Measurements from ENCODE around the gene SLC25A38.

SLC25A38 gene

DNA sequence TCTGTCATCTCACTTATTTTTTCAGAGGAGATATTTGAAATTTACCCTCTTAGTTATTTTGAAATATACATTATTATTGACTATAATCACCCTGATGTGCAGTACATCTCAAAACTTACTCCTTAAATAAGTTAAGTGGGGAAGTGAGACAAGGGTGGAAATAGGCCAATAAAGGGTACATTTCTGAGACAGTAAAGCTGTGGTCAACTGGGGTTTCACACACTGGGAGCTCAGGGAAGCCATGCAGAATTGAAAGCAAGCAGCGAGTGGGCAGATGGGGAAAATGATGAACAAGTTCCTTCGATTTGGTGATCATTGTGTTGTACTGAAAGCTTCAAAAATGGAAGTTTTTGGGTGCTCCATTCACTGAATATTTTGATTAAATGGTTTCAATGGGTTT is 62.8 kb downstream of the SLC25A38 start:
- TF ChIP-seq PPARA (CRISPR knock-in tag; IDR thresholded peaks at IDR 0.05; ENCODE audit: borderline replicate concordance) (no peak), RARB (CRISPR knock-in tag; IDR thresholded peaks at IDR 0.05) (no peak), CSDC2 (CRISPR knock-in tag; IDR thresholded peaks at IDR 0.05) (no peak), POU6F1 (CRISPR knock-in tag; IDR thresholded peaks at IDR 0.05; ENCODE audit: borderline replicate concordance, low read depth) (no peak), SNAI2 (CRISPR knock-in tag; IDR thresholded peaks at IDR 0.05) (no peak), ZC3H10 (CRISPR knock-in tag; IDR thresholded peaks at IDR 0.05) (no peak)
- ATAC-seq, result no peak

DNA sequence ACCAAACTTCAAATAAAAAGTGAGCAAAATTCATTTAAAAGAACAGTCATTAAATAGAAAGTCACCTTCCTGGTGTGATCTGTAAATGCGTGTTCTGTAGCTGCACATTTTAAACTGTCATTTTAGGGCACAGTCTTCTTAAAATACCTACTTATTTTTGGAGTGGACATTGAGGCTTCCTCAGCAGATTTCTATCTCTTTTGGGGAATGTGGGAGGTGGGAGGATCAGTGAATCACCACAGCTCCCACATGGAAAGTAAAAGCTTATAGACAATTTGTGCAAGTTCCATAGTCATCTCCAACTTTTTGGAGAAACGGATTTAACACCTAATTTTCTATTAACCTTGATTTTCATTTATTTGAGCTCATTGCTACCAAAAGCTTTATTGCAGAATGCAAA is 63.3 kb downstream of the SLC25A38 start:
- TF ChIP-seq ESRRG (CRISPR knock-in tag; IDR thresholded peaks at IDR 0.05), result no peak
- no peak for TF ChIP-seq PPARA (CRISPR knock-in tag; IDR thresholded peaks at IDR 0.05; ENCODE audit: borderline replicate concordance)
- TF ChIP-seq TSHZ2 (CRISPR knock-in tag; IDR thresholded peaks at IDR 0.05), result no peak
- TF ChIP-seq, protein P1, sequence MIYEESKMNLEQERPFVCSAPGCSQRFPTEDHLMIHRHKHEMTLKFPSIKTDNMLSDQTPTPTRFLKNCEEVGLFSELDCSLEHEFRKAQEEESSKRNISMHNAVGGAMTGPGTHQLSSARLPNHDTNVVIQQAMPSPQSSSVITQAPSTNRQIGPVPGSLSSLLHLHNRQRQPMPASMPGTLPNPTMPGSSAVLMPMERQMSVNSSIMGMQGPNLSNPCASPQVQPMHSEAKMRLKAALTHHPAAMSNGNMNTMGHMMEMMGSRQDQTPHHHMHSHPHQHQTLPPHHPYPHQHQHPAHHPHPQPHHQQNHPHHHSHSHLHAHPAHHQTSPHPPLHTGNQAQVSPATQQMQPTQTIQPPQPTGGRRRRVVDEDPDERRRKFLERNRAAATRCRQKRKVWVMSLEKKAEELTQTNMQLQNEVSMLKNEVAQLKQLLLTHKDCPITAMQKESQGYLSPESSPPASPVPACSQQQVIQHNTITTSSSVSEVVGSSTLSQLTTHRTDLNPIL (CRISPR knock-in tag; IDR thresholded peaks at IDR 0.05; ENCODE audit: low read depth), result no peak
- no peak for TF ChIP-seq PATZ1 (CRISPR knock-in tag; IDR thresholded peaks at IDR 0.05; ENCODE audit: borderline replicate concordance)
- no peak for TF ChIP-seq ZNF565 (CRISPR knock-in tag; conservative IDR thresholded peaks at IDR 0.05; ENCODE audit: low read depth)
- TF ChIP-seq RARB (CRISPR knock-in tag; IDR thresholded peaks at IDR 0.05), result no peak
- ATAC-seq, result no peak

Measured in SK-N-SH treated with all-trans-retinoic acid at 6 μM for 48 hours (cell line).